Adrenal gland (tissue), 5 donors: Measurements from ENCODE around the gene PAQR5.

Experiments used
- POLR2A ChIP-seq, 2 donors: fragments of 450-650 bp; IDR thresholded peaks; one replicate each; pipeline ENCODE4 v1.6.1; 2017; ENCODE audit warnings: antibody characterized with exemption in 2 of 2, mild to moderate bottlenecking in 2 of 2, moderate library complexity in 1 of 2
- TF ChIP-seq, protein P1 (sequence below), 6 experiments: fragments of 450-650 bp in 4 of 6; fragments of 200-600 bp in 2 of 6; sonication (generic) in 1 of 6; IDR thresholded peaks; 1 replicate in 5 of 6; 2 replicates in 1 of 6; pipeline versions ENCODE4 v1.5.1 to v1.8.0; 2016 to 2021; ENCODE audit warnings: antibody characterized with exemption in 6 of 6, mild to moderate bottlenecking in 2 of 6, moderate library complexity in 1 of 6
- donor health status: DM: no; HTN: no; CAD: no.

- TF ChIP-seq, protein P1, sequence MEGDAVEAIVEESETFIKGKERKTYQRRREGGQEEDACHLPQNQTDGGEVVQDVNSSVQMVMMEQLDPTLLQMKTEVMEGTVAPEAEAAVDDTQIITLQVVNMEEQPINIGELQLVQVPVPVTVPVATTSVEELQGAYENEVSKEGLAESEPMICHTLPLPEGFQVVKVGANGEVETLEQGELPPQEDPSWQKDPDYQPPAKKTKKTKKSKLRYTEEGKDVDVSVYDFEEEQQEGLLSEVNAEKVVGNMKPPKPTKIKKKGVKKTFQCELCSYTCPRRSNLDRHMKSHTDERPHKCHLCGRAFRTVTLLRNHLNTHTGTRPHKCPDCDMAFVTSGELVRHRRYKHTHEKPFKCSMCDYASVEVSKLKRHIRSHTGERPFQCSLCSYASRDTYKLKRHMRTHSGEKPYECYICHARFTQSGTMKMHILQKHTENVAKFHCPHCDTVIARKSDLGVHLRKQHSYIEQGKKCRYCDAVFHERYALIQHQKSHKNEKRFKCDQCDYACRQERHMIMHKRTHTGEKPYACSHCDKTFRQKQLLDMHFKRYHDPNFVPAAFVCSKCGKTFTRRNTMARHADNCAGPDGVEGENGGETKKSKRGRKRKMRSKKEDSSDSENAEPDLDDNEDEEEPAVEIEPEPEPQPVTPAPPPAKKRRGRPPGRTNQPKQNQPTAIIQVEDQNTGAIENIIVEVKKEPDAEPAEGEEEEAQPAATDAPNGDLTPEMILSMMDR (IDR thresholded peaks at IDR 0.05): no peak
- no peak for TF ChIP-seq POLR2A (IDR thresholded peaks at IDR 0.05)
Measured at GRCh38 chr15:69344238-69344637, 45.5 kb downstream of the PAQR5 start.
